A549 (cell line): ENCODE data around the gene BIK. TPM values are rescaled to one million over a fixed set of nuclear protein-coding genes. Genes with fewer than 3 reads are reported as not detected.
"Not testable (repeated sequence)": the region's sequence is repeated elsewhere in the genome, so short reads cannot be mapped to it uniquely, and the experiment has no call there.

ENCODE experiments used
- ATAC-seq, 2 experiments: fragments of 200-7000 bp in 1 of 2; fragments of >200 bp in 1 of 2; cut with Nextera tagmentation in 1 of 2; cut with Tn5 transposase in 1 of 2; 3 replicates each; pipeline versions ENCODE4 v1.8.0 to v1.9.1; 2018 to 2020; ENCODE audit warnings: mild to moderate bottlenecking in 1 of 2, moderate library complexity in 1 of 2
- CTCF ChIA-PET: fragments of 300-600 bp; sonication (Branson Sonifier 250); formaldehyde crosslinking; extraction: SDS; loops from one replicate; lab custom pipeline; 2021; ENCODE audit warnings: antibody characterized with exemption, inconsistent platforms; lab: Yijun Ruan, JAX
- POLR2A ChIA-PET: fragments of 350-600 bp; formaldehyde crosslinking; extraction: SDS; loops from one replicate; lab custom pipeline; 2021; ENCODE audit warnings: antibody characterized with exemption, inconsistent platforms; lab: Yijun Ruan, JAX
- DNase-seq, 2 experiments: peaks; one replicate each; pipeline versions ENCODE4 v3.0.0 to v3.0.0-alpha.2; 2011 to 2016; ENCODE audit warnings: low read depth in 1 of 2, low spot score in 1 of 2
- FAIRE-seq: peaks from 2 replicates; lab custom pipeline; 2011; peaks lifted over from hg19 to GRCh38; lab: Jason Lieb, UNC
- H3K27ac ChIP-seq, 2 experiments: fragments of >200 bp; sonication (Bioruptor Twin); formaldehyde crosslinking; 3 replicates each; pipeline ENCODE4 v1.5.1; 2016 to 2017
- H3K4me1 ChIP-seq: fragments of >200 bp; sonication (Bioruptor Twin); formaldehyde crosslinking; 3 replicates; pipeline ENCODE4 v1.6.1; 2016
- H3K4me2 ChIP-seq: fragments of >200 bp; sonication (Bioruptor Twin); formaldehyde crosslinking; 3 replicates; pipeline ENCODE4 v1.6.1; 2016
- H3K4me3 ChIP-seq: fragments of >200 bp; sonication (Bioruptor Twin); formaldehyde crosslinking; 3 replicates; pipeline ENCODE4 v1.5.1; 2016
- H3K9me3 ChIP-seq: fragments of >200 bp; sonication (Bioruptor Twin); formaldehyde crosslinking; 3 replicates; pipeline ENCODE4 v1.6.1; 2016
- BHLHE40 ChIP-seq: IDR thresholded peaks from 2 replicates; pipeline ENCODE4 v1.6.1; 2012; ENCODE audit warnings: low read depth, low read length, inconsistent platforms
- CBX2 ChIP-seq: fragments of 200-600 bp; sonication (generic); IDR thresholded peaks from 2 replicates; pipeline ENCODE4 v1.6.1; 2016; ENCODE audit warnings: low read depth, mild to moderate bottlenecking, borderline replicate concordance
- CBX8 ChIP-seq: fragments of 200-600 bp; sonication (generic); IDR thresholded peaks from 2 replicates; pipeline ENCODE4 v1.6.1; 2016
- EP300 ChIP-seq, 2 experiments: fragments of >200 bp; sonication (Bioruptor Twin); formaldehyde crosslinking; IDR thresholded peaks; 2 replicates in 1 of 2; 3 replicates in 1 of 2; pipeline ENCODE4 v1.6.1; 2016 to 2017
- FOSL2 ChIP-seq, 2 experiments: fragments of 450-650 bp in 1 of 2; fragments of >200 bp in 1 of 2; sonication (Bioruptor Twin) in 1 of 2; formaldehyde crosslinking; IDR thresholded peaks; 2 replicates each; pipeline versions ENCODE4 v1.5.0 to v1.6.1; 2016 to 2020; ENCODE audit warnings: mild to moderate bottlenecking in 1 of 2, moderate library complexity in 1 of 2
- KDM5A ChIP-seq: fragments of 200-600 bp; sonication (generic); IDR thresholded peaks from 2 replicates; pipeline ENCODE4 v1.6.1; 2016; ENCODE audit warnings: antibody characterized with exemption, mild to moderate bottlenecking
- MAFK ChIP-seq: fragments of 450-650 bp; IDR thresholded peaks from 2 replicates; pipeline ENCODE4 v1.6.1; 2014; ENCODE audit not compliant: partially characterized antibody
- NFE2L2 ChIP-seq: fragments of 150-350 bp; conservative IDR thresholded peaks from 2 replicates; pipeline ENCODE4 v1.6.1; 2014; ENCODE audit warnings: low read length
- POLR2A ChIP-seq: IDR thresholded peaks from 2 replicates; pipeline ENCODE4 v1.6.1; 2012; ENCODE audit warnings: mild to moderate bottlenecking, low read length
- RARB ChIP-seq: fragments of 250-450 bp; sonication (Bioruptor Pico); IDR thresholded peaks from 2 replicates; pipeline ENCODE4 v1.8.0; 2021; ENCODE audit warnings: mild to moderate bottlenecking, moderate library complexity
- TFCP2L1 ChIP-seq: fragments of 250-450 bp; sonication (Bioruptor Pico); IDR thresholded peaks from 2 replicates; pipeline ENCODE4 v1.5.0; 2021; ENCODE audit warnings: mild to moderate bottlenecking
- ZSCAN20 ChIP-seq: fragments of 250-450 bp; sonication (Bioruptor Pico); IDR thresholded peaks from 2 replicates; pipeline ENCODE4 v1.8.0; 2022; ENCODE audit warnings: mild to moderate bottlenecking, moderate library complexity
- WGBS: methylation state at CpG from one replicate; pipeline ENCODE4 v1.1.6; 2017; ENCODE audit errors: missing lambda C conversion rate; 5-methylcytosine and 5-hydroxymethylcytosine counted together
- polyA plus RNA-seq, 4 experiments: library from polyadenylated mRNA; depleted of rRNA in 3 of 4; stranded (reverse); fragments of >200 nt; fragmentation: RNase III in 1 of 4; extraction: RNeasy Plus Mini Kit Qiagen cat#74134 plus additional on column Dnase treatment in 1 of 4; gene quantifications; 2 replicates in 3 of 4; 3 replicates in 1 of 4; pipeline ENCODE4 v1.2.3, GENCODE V29; 2011 to 2017
- TF ChIP-seq, protein P1 (sequence below): fragments of 450-650 bp; IDR thresholded peaks from 2 replicates; pipeline ENCODE4 v1.6.1; 2014; ENCODE audit warnings: antibody characterized with exemption
- TF ChIP-seq, protein P2 (sequence below): fragments of 250-450 bp; sonication (Bioruptor Pico); IDR thresholded peaks from 2 replicates; pipeline ENCODE4 v1.5.0; 2020; ENCODE audit warnings: low read depth, mild to moderate bottlenecking, moderate library complexity
- TF ChIP-seq, protein P3 (sequence below): fragments of 250-450 bp; sonication (Bioruptor Pico); IDR thresholded peaks from 2 replicates; pipeline ENCODE4 v1.5.0; 2021; ENCODE audit warnings: mild to moderate bottlenecking, moderate library complexity, borderline replicate concordance

The BIK gene
- polyA plus RNA-seq, 2 of the 4 experiments (the other 2 are of a cell fraction): 0.54 to 0.88 TPM

DNA sequence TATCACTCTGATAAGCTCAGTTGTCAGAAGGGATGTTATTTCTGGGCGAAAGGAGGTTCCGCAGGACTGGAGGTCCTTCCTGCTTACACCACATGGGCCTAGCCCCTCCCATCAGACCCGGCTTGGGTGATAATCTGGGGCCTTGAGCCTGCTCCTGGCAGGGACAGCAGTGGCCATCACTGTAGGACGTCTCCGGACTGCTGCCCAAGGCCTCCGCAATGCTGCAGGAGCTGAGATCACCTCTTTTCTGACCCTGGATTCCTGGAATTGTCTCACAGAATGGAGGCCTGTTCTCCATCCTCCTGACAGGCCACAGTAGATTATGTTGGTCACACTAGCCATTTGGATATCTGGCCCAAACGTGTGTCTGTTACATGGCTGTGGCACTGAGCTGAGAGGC, 9.2 kb upstream of the BIK start:
- no peaks in the 10 kb centered on the region for H3K4me1 ChIP-seq
- FAIRE-seq (no peak), DNase-seq (no peak), ATAC-seq (no peak)
- H3K4me2 ChIP-seq: no peak overlapping the region
- H3K9me3 ChIP-seq: no peaks in the 10 kb centered on the region
- H3K27ac ChIP-seq: no peak overlapping the region
- ChIA-PET CTCF (interaction anchor here (0.6 kb wide), 1 partner anchor 52 kb away, joined by 3 read pairs; no protein-coding TSS in a partner anchor), POLR2A (no interaction called here)
- WGBS: 69% methylated on average over 7 of the region's 7 CpGs
- H3K4me3 ChIP-seq: no peak overlapping the region
- TF ChIP-seq NFE2L2 (no peak), CBX8 (no peak), TFCP2L1 (CRISPR knock-in tag) (no peak), RARB (CRISPR knock-in tag) (no peak)

DNA sequence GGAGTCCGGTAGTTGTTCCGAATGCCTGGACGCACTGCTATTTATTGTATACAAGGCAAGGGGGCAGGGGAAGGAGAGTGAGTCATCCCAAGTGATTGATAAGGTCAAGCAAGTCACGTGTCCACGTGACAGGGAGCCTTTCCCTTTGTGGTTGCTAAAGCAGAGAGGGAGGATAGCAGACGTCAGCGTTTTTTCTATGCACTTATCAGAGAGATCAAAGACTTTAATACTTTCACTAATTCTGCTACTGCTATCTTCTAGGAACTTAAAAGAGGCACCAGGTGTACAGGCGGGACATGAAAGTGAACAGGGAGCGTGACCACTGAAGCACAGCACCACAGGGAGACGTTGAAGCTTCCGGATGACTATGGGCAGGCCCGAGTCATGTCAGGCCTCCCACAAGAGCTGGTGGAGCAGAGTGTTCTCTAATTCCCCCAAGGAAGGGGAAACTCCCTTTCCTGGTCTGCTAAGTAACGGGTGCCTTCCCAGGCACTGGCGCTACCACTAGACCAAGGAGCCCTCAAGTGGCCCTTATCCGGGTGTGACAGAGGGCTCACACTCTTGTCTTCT, 6.4 kb upstream of the BIK start:
- DNase-seq: not testable (repeated sequence)

DNA sequence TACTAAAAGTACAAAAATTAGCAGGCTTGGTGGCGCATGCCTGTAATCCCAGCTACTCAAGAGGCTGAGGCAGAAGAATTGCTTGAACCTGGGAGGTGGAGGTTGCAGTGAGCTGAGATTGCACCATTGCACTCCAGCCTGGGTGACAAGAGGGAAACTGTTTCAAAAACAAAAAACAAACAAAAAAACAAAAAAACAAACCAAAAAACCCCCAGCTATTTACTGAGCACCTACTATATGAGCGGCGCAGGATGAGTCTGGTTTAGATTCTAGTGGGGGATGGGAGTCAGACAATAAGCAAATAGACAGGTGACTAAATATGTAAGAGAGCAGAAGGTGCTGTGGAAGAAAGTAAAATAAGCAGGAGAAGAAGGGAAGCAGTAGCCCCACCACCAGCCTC, 5.6 kb upstream of the BIK start:
- DNase-seq, H3K4me3 ChIP-seq, POLR2A ChIA-PET, CTCF ChIA-PET, FAIRE-seq, ATAC-seq, H3K27ac ChIP-seq, H3K9me3 ChIP-seq, H3K4me1 ChIP-seq, H3K4me2 ChIP-seq: not testable (repeated sequence)
- 97% methylated on average over 3 of the region's 3 CpGs for WGBS

More for the DNA sequence above, 6.4 kb upstream of the BIK start:
- H3K27ac ChIP-seq; H3K9me3 ChIP-seq; H3K4me2 ChIP-seq; FAIRE-seq; H3K4me3 ChIP-seq; CTCF ChIA-PET; H3K4me1 ChIP-seq; ATAC-seq; TF ChIP-seq FOSL2 (IDR thresholded peaks at IDR 0.05): not testable (repeated sequence)
- POLR2A ChIA-PET: interaction anchor here (0.6 kb wide), 1 partner anchor 45 kb away, joined by 3 read pairs; no protein-coding TSS in a partner anchor
- 74% methylated on average over 15 of the region's 15 CpGs for WGBS
- TF ChIP-seq, protein P1, sequence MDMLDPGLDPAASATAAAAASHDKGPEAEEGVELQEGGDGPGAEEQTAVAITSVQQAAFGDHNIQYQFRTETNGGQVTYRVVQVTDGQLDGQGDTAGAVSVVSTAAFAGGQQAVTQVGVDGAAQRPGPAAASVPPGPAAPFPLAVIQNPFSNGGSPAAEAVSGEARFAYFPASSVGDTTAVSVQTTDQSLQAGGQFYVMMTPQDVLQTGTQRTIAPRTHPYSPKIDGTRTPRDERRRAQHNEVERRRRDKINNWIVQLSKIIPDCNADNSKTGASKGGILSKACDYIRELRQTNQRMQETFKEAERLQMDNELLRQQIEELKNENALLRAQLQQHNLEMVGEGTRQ: 0 out of 2 replicates have a peak, but pooled peaks have one; percentile 13
- 0 out of 2 replicates have a peak, but pooled peaks have one; percentile 2 for TF ChIP-seq FOSL2 (CRISPR knock-in tag; IDR thresholded peaks at IDR 0.05)
- TF ChIP-seq MAFK: peak; percentile 74

DNA sequence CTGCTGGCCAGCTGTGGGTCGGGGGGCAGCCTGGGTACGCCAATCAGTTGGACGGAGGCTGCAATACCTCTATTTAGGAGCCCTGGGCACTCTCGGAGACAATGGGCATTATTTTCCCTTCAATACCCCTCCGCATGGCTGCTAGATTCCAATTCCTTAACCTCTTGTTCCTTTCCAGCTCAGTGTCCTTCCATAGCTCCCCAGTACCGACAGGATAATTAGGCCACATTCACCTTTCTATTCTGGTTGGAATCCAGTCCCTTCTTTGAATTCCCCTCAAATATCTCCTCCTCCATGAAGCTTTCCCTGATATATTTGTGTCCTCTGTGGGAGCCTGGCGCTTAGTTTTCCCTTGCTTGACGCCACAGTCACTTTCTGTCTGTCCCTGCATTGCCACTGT, 4.2 kb upstream of the BIK start:
- POLR2A ChIA-PET: no interaction called here
- no peak for FAIRE-seq
- H3K27ac ChIP-seq: no peak overlapping the region
- ATAC-seq: no peak
- DNase-seq: no peak
- CTCF ChIA-PET: no interaction called here
- H3K9me3 ChIP-seq: no peaks in the 10 kb centered on the region
- no peak overlapping the region for H3K4me2 ChIP-seq
- H3K4me1 ChIP-seq: 0 out of 3 replicates have a peak, but pooled peaks cover 2% of the 10 kb centered on the region
- H3K4me3 ChIP-seq: no peak overlapping the region
- WGBS: 85% methylated on average over 8 of the region's 8 CpGs
- TF ChIP-seq, protein P2, sequence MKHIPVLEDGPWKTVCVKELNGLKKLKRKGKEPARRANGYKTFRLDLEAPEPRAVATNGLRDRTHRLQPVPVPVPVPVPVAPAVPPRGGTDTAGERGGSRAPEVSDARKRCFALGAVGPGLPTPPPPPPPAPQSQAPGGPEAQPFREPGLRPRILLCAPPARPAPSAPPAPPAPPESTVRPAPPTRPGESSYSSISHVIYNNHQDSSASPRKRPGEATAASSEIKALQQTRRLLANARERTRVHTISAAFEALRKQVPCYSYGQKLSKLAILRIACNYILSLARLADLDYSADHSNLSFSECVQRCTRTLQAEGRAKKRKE (CRISPR knock-in tag): no peak
- TF ChIP-seq RARB (CRISPR knock-in tag) (no peak), CBX2 (no peak), BHLHE40 (no peak), ZSCAN20 (no peak), NFE2L2 (no peak), EP300 (IDR thresholded peaks at IDR 0.05) (no peak), KDM5A (no peak), POLR2A (no peak)
- TF ChIP-seq, protein P3, sequence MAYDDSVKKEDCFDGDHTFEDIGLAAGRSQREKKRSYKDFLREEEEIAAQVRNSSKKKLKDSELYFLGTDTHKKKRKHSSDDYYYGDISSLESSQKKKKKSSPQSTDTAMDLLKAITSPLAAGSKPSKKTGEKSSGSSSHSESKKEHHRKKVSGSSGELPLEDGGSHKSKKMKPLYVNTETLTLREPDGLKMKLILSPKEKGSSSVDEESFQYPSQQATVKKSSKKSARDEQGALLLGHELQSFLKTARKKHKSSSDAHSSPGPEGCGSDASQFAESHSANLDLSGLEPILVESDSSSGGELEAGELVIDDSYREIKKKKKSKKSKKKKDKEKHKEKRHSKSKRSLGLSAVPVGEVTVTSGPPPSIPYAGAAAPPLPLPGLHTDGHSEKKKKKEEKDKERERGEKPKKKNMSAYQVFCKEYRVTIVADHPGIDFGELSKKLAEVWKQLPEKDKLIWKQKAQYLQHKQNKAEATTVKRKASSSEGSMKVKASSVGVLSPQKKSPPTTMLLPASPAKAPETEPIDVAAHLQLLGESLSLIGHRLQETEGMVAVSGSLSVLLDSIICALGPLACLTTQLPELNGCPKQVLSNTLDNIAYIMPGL (CRISPR knock-in tag): no peak
